ENCODE measurements around the gene SLC7A6OS.

SLC7A6OS gene

DNA sequence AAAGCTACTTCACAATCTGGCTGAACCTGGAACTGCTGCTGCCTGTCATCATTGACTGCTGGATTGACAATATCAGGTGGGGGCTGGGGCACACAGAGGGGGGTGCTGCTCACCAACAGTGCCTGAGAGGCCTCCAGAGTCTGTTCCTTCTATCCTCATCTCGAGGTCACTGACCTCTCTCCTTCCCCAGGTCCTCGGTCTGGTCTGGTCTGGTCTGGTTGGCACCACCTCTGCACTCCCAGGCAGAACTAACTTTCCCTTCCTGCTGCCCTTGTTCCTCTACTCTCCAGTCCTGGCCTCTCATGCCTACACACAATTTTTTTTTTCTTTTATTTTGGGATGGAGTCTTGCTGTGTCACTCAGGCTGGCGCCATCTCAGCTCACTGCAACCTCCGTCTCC lies 61.4 kb downstream of the SLC7A6OS start:
- no peak for DNase-seq
